ENCODE results near the gene NF2. TPM values are rescaled to one million over a fixed set of nuclear protein-coding genes. Genes with fewer than 3 reads are reported as not detected.

NF2 gene
- total and polyA plus RNA-seq, 2 of the 8 experiments (the other 6 are each of a cell fraction or from before 2014, with no cell fraction given), result 17.6 to 53.6 TPM

DNA sequence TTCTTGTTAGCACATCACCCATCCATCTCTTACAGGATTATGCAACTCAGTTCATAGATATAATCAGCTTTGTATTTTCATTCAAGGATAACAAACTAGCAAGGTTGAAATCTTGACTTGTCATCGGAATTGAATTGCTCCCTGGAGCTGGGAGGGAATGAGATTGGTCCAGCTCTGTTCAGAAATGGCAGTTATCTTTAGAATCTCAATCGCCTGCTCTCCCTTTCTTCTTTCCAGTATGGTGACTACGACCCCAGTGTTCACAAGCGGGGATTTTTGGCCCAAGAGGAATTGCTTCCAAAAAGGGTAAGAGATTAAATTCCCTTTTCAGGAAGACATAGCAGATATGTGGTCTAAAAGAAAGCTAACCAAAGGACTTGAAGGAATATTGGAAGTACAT lies 51.0 kb downstream of the NF2 start:
- H3K4ac ChIP-seq (replicated peaks; ENCODE audit: insufficient read length, low read depth, low read length), result no peak overlapping the region
- no peak overlapping the region for H2AFZ ChIP-seq (ENCODE audit: low read length)
- no peak overlapping the region for H3K4me3 ChIP-seq (ENCODE audit: extremely low read depth in 1 of 4, insufficient read depth in 2 of 4, low read depth in 3 of 4, low read length in 4 of 4)
- H4K20me1 ChIP-seq (replicated peaks in 1 of 2; ENCODE audit: control insufficient read depth in 1 of 2, insufficient read depth in 2 of 2, low read length in 2 of 2), result no peaks in the 10 kb centered on the region
- no peak overlapping the region for H3K14ac ChIP-seq (ENCODE audit: insufficient read length)
- FAIRE-seq (no peak), DNase-seq (ENCODE audit: low read depth in 1 of 2, low spot score in 2 of 2) (no peak)
- H3K9ac ChIP-seq (replicated peaks in 1 of 4; ENCODE audit: extremely low read depth in 1 of 4, low read depth in 3 of 4, low read length in 3 of 4), result no peak overlapping the region; a peak in 1 of 7 replicates
- no peaks in the 10 kb centered on the region for H3K23me2 ChIP-seq (ENCODE audit: low read depth, low read length)
- peaks cover 0 to 3% (median 0%) of the 10 kb centered on the region in 4 experiments; a peak in 3 of 8 replicates for H3K36me3 ChIP-seq (ENCODE audit: control insufficient read depth in 2 of 4, insufficient read depth in 4 of 4, low read length in 3 of 4)
- TF ChIP-seq CBX5 (IDR thresholded peaks at IDR 0.05; ENCODE audit: low read depth, low read length), result no peak
- no peak for TF ChIP-seq PHF8 (conservative IDR thresholded peaks at IDR 0.05; ENCODE audit: low read depth, low read length)
- TF ChIP-seq GABPA (IDR thresholded peaks at IDR 0.05; ENCODE audit: borderline replicate concordance, insufficient read depth, low read length), result no peak
- TF ChIP-seq TAF1 (IDR thresholded peaks at IDR 0.05; ENCODE audit: low read depth, low read length), result no peak
- peaks cover 0 to 5% (median 3%) of the 10 kb centered on the region in 4 experiments; a peak in 5 of 7 replicates for H3K4me1 ChIP-seq (replicated peaks in 1 of 4; ENCODE audit: control insufficient read depth in 3 of 4, insufficient read depth in 4 of 4, low read length in 3 of 4)
- no peak overlapping the region for H4K5ac ChIP-seq (ENCODE audit: insufficient read length, low read depth, low read length)
- ChIA-PET CTCF (ENCODE audit: partially characterized antibody) (interaction anchor here (1.2 to 2.5 kb wide), 6 partner anchors 16 to 351 kb away, joined by 4 to 8 read pairs (median 6); no protein-coding TSS in a partner anchor), POLR2A (ENCODE audit: partially characterized antibody) (no interaction called here)
- H3K27ac ChIP-seq (ENCODE audit: low read depth, low read length), result no peak overlapping the region
- no peak overlapping the region for H2AK5ac ChIP-seq (ENCODE audit: low read depth, low read length)
- H3K9me3 ChIP-seq (ENCODE audit: insufficient read depth in 2 of 2, low read depth in 1 of 2, low read length in 1 of 2), result no peaks in the 10 kb centered on the region
- H2BK120ac ChIP-seq (replicated peaks; ENCODE audit: low read depth, low read length), result no peak overlapping the region
- H3K79me1 ChIP-seq (ENCODE audit: low read depth, low read length), result no peaks in the 10 kb centered on the region
- no peak overlapping the region for H2BK5ac ChIP-seq (ENCODE audit: low read depth, low read length)
- no peak overlapping the region for H3K56ac ChIP-seq (replicated peaks; ENCODE audit: insufficient read length, low read depth, low read length)
- H4K8ac ChIP-seq (ENCODE audit: extremely low read depth, insufficient read depth, low read length), result no peak overlapping the region
- H2BK12ac ChIP-seq (ENCODE audit: low read depth, low read length), result no peak overlapping the region
- WGBS, 2 experiments (ENCODE audit: extremely low coverage in 1 of 2, insufficient coverage in 1 of 2, insufficient read length in 1 of 2, insufficient replicate concordance in 2 of 2, low coverage in 1 of 2, low lambda C conversion rate in 2 of 2, missing lambda C conversion rate in 1 of 2), result 84% methylated on average over 4 of the region's 4 CpGs; no CpG with 5 or more reads in 1 of the 2 experiments
- no peak overlapping the region for H3K4me2 ChIP-seq (ENCODE audit: insufficient read depth in 1 of 2, low read depth in 2 of 2, low read length in 2 of 2)
- H4K91ac ChIP-seq (replicated peaks; ENCODE audit: insufficient read length, low read length), result no peak overlapping the region
- no peaks in the 10 kb centered on the region for H3K27me3 ChIP-seq (replicated peaks in 1 of 4; ENCODE audit: control insufficient read depth in 3 of 4, extremely low read depth in 1 of 4, insufficient read depth in 3 of 4, low read length in 3 of 4)
- H3K79me2 ChIP-seq (ENCODE audit: control insufficient read depth in 1 of 2, insufficient read depth in 2 of 2, low read length in 2 of 2), result no peaks in the 10 kb centered on the region
- no peak overlapping the region for H3K18ac ChIP-seq (ENCODE audit: extremely low read depth, low read length)
- H3K23ac ChIP-seq (ENCODE audit: insufficient read length), result no peak overlapping the region
- no peak overlapping the region for H2BK15ac ChIP-seq (ENCODE audit: low read length)
- no peak overlapping the region for H2BK20ac ChIP-seq (ENCODE audit: low read length)
